GM10266 (cell line): ENCODE data around the gene GCFC2.
"Not testable (repeated sequence)": the region's sequence is repeated elsewhere in the genome, so short reads cannot be mapped to it uniquely, and the experiment has no call there.

ENCODE experiments used
- DNase-seq: peaks from one replicate; pipeline ENCODE4 v3.0.0; 2012; ENCODE audit errors: extremely low spot score
- CTCF ChIP-seq: IDR thresholded peaks from 2 replicates; pipeline ENCODE4 v1.5.1; 2012; ENCODE audit warnings: mild to moderate bottlenecking, low read depth; ENCODE audit not compliant: control insufficient read depth, insufficient read depth; ENCODE audit errors: missing control alignments

GCFC2 gene

GRCh38 chr2:75679556-75679955 lies 31.2 kb downstream of the GCFC2 start:
- no peak for TF ChIP-seq CTCF
- no peak for DNase-seq

- DNase-seq: no peak
- no peak for TF ChIP-seq CTCF
Measured at GRCh38 chr2:75676464-75676863, 34.3 kb downstream of the GCFC2 start.

GRCh38 chr2:75675908-75676307 lies 34.8 kb downstream of the GCFC2 start:
- DNase-seq: no peak
- no peak for TF ChIP-seq CTCF

GRCh38 chr2:75675423-75675822 lies 35.3 kb downstream of the GCFC2 start:
- not testable (repeated sequence) for DNase-seq

GRCh38 chr2:75667884-75668283 lies 42.8 kb downstream of the GCFC2 start:
- TF ChIP-seq CTCF: no peak
- DNase-seq: no peak

- no peak for DNase-seq
- TF ChIP-seq CTCF: no peak
Measured at GRCh38 chr2:75666911-75667310, 43.8 kb downstream of the GCFC2 start.

GRCh38 chr2:75657798-75658197 lies 52.9 kb downstream of the GCFC2 start:
- DNase-seq: no peak
- no peak for TF ChIP-seq CTCF

- TF ChIP-seq CTCF: no peak
- no peak for DNase-seq
Measured at GRCh38 chr2:75656563-75656962, 54.2 kb downstream of the GCFC2 start.
